CD8-positive, alpha-beta memory T cell (primary cell): ENCODE measurements around the gene LPP. TPM values are rescaled to one million over a fixed set of nuclear protein-coding genes. Genes with fewer than 3 reads are reported as not detected.

Source experiments
- CTCF ChIA-PET: fragments of 350-600 bp; sonication (Branson Sonifier 250); formaldehyde crosslinking; loops from one replicate; lab custom pipeline; 2021; ENCODE audit warnings: antibody characterized with exemption; lab: Charles Lee
- POLR2A ChIA-PET: fragments of 350-600 bp; sonication (Branson Sonifier 250); formaldehyde crosslinking; loops from one replicate; lab custom pipeline; 2021; ENCODE audit warnings: antibody characterized with exemption; lab: Charles Lee
- DNase-seq, 5 donors: peaks; one replicate each; pipeline versions ENCODE4 v3.0.0 to v3.0.0-alpha.2; 2020 to 2022; ENCODE audit warnings: mixed read lengths in 1 of 5
- H3K27ac ChIP-seq: one replicate; pipeline ENCODE4 v1.7.0; 2013; ENCODE audit warnings: low read depth, mild to moderate bottlenecking, low read length, moderate library complexity
- H3K27me3 ChIP-seq: 2 replicates; pipeline ENCODE4 v1.7.0; 2013; ENCODE audit warnings: low read length, mild to moderate bottlenecking; ENCODE audit not compliant: insufficient read depth, poor library complexity, severe bottlenecking
- H3K36me3 ChIP-seq: 2 replicates; pipeline ENCODE4 v1.7.0; 2013; ENCODE audit warnings: mild to moderate bottlenecking, low read length, moderate library complexity; ENCODE audit not compliant: insufficient read depth
- H3K4me1 ChIP-seq: 2 replicates; pipeline ENCODE4 v1.7.0; 2013; ENCODE audit warnings: mild to moderate bottlenecking, low read length, moderate library complexity; ENCODE audit not compliant: insufficient read depth
- H3K4me3 ChIP-seq: 2 replicates; pipeline ENCODE4 v1.7.0; 2013; ENCODE audit warnings: mild to moderate bottlenecking, low read length
- H3K9me3 ChIP-seq: 2 replicates; pipeline ENCODE4 v1.7.0; 2013; ENCODE audit warnings: mild to moderate bottlenecking, low read length
- H3K27ac Mint-ChIP-seq, 8 donors: one replicate each; pipeline ENCODE4 v1.8.0; 2020 to 2021; ENCODE audit warnings: mixed read lengths in 8 of 8, mild to moderate bottlenecking in 6 of 8, inconsistent platforms in 3 of 8, moderate library complexity in 3 of 8
- H3K27me3 Mint-ChIP-seq, 2 donors: one replicate each; pipeline ENCODE4 v1.8.0; 2020 to 2021; ENCODE audit warnings: mixed read lengths in 2 of 2, mild to moderate bottlenecking in 1 of 2, moderate library complexity in 1 of 2
- H3K36me3 Mint-ChIP-seq, 3 donors: one replicate each; pipeline ENCODE4 v1.8.0; 2020 to 2021; ENCODE audit warnings: mixed read lengths in 3 of 3, inconsistent platforms in 1 of 3, mild to moderate bottlenecking in 1 of 3
- H3K4me1 Mint-ChIP-seq, 3 donors: one replicate each; pipeline ENCODE4 v1.8.0; 2020 to 2021; ENCODE audit warnings: mixed read lengths in 3 of 3, inconsistent platforms in 1 of 3, mild to moderate bottlenecking in 1 of 3
- H3K4me3 Mint-ChIP-seq, 7 donors: one replicate each; pipeline ENCODE4 v1.8.0; 2020 to 2021; ENCODE audit warnings: mixed read lengths in 7 of 7, mild to moderate bottlenecking in 6 of 7, moderate library complexity in 4 of 7, inconsistent platforms in 2 of 7
- H3K9me3 Mint-ChIP-seq, 5 donors: one replicate each; pipeline ENCODE4 v1.8.0; 2020 to 2022; ENCODE audit warnings: mixed read lengths in 5 of 5, mild to moderate bottlenecking in 3 of 5, moderate library complexity in 2 of 5, inconsistent platforms in 1 of 5
- polyA plus RNA-seq: library from polyadenylated mRNA; unstranded; fragments of 300-500 nt; fragmentation: Illumina TruSeq; gene quantifications from one replicate; pipeline ENCODE4 v1.2.3, GENCODE V29; 2021
- total RNA-seq, 2 experiments: library from RNA; stranded (reverse); gene quantifications; one replicate each; pipeline ENCODE4 v1.2.3, GENCODE V29; 2021

LPP gene
- total and polyA plus RNA-seq, 3 experiments from 2014 or later, result 13.4 to 23.5 (median 18.0) TPM

- Mint-ChIP-seq H3K27ac (peak overlapping the region in 1 of 8 donors; percentile 84), H3K36me3 (peaks cover 0 to 34% (median 23%) of the 10 kb centered on the region in 3 donors), H3K27me3 (no peaks in the 10 kb centered on the region), H3K9me3 (no peaks in the 10 kb centered on the region), H3K4me3 (no peak overlapping the region), H3K4me1 (peaks cover 12 to 20% (median 12%) of the 10 kb centered on the region in 3 donors)
- DNase-seq, result no peak
- Histone ChIP-seq H3K27me3 (no peaks in the 10 kb centered on the region), H3K27ac (no peak overlapping the region), H3K9me3 (no peaks in the 10 kb centered on the region), H3K4me1 (no peaks in the 10 kb centered on the region), H3K36me3 (no peaks in the 10 kb centered on the region), H3K4me3 (no peak overlapping the region)
- CTCF ChIA-PET, result no interaction called here
- POLR2A ChIA-PET, result interaction anchor here (0.7 kb wide), 1 partner anchor 8 kb away, joined by 3 read pairs; no protein-coding TSS in a partner anchor
These were observed 55.8 kb downstream of the LPP start for GRCh38 chr3:188209740-188210139.

GRCh38 chr3:188211476-188211875 lies 57.5 kb downstream of the LPP start:
- Mint-ChIP-seq H3K27ac (no peak overlapping the region), H3K27me3 (no peaks in the 10 kb centered on the region), H3K36me3 (peaks cover 0 to 35% (median 23%) of the 10 kb centered on the region in 3 donors), H3K4me1 (peaks cover 13 to 16% (median 13%) of the 10 kb centered on the region in 3 donors), H3K9me3 (no peaks in the 10 kb centered on the region), H3K4me3 (no peak overlapping the region)
- H3K9me3 ChIP-seq, result no peaks in the 10 kb centered on the region
- POLR2A ChIA-PET, result no interaction called here
- no peaks in the 10 kb centered on the region for H3K36me3 ChIP-seq
- no peaks in the 10 kb centered on the region for H3K4me1 ChIP-seq
- DNase-seq, result no peak
- H3K27ac ChIP-seq, result no peak overlapping the region
- CTCF ChIA-PET, result no interaction called here
- no peak overlapping the region for H3K4me3 ChIP-seq
- H3K27me3 ChIP-seq, result no peaks in the 10 kb centered on the region

- Mint-ChIP-seq H3K27ac (no peak overlapping the region), H3K27me3 (no peaks in the 10 kb centered on the region), H3K9me3 (no peaks in the 10 kb centered on the region), H3K4me1 (peaks cover 17 to 20% (median 17%) of the 10 kb centered on the region in 3 donors), H3K36me3 (peaks cover 0 to 35% (median 24%) of the 10 kb centered on the region in 3 donors), H3K4me3 (no peak overlapping the region)
- POLR2A ChIA-PET, result no interaction called here
- no peaks in the 10 kb centered on the region for H3K9me3 ChIP-seq
- CTCF ChIA-PET, result no interaction called here
- DNase-seq, result no peak
- no peak overlapping the region for H3K4me3 ChIP-seq
- no peak overlapping the region for H3K27ac ChIP-seq
- H3K27me3 ChIP-seq, result no peaks in the 10 kb centered on the region
- no peaks in the 10 kb centered on the region for H3K4me1 ChIP-seq
- H3K36me3 ChIP-seq, result no peaks in the 10 kb centered on the region
These were observed 58.5 kb downstream of the LPP start for GRCh38 chr3:188212308-188212969.

- Histone ChIP-seq H3K4me1 (no peaks in the 10 kb centered on the region), H3K36me3 (no peaks in the 10 kb centered on the region), H3K4me3 (no peak overlapping the region), H3K27ac (no peak overlapping the region), H3K9me3 (no peaks in the 10 kb centered on the region), H3K27me3 (no peaks in the 10 kb centered on the region)
- Mint-ChIP-seq H3K4me3 (no peak overlapping the region), H3K27me3 (no peaks in the 10 kb centered on the region), H3K36me3 (peaks cover 0 to 27% (median 21%) of the 10 kb centered on the region in 3 donors), H3K4me1 (peaks cover 17 to 24% (median 22%) of the 10 kb centered on the region in 3 donors), H3K9me3 (no peaks in the 10 kb centered on the region), H3K27ac (no peak overlapping the region)
- CTCF ChIA-PET, result no interaction called here
- no peak for DNase-seq
- POLR2A ChIA-PET, result no interaction called here
These were observed 60.5 kb downstream of the LPP start for GRCh38 chr3:188214442-188214841.

GRCh38 chr3:188215129-188215528 lies 61.2 kb downstream of the LPP start:
- H3K27me3 Mint-ChIP-seq, result no peaks in the 10 kb centered on the region

GRCh38 chr3:188217011-188217463 lies 63.1 kb downstream of the LPP start:
- peaks cover 19 to 25% (median 20%) of the 10 kb centered on the region in 3 donors for H3K4me1 Mint-ChIP-seq
- H3K9me3 Mint-ChIP-seq, result no peaks in the 10 kb centered on the region
- H3K27me3 ChIP-seq, result no peaks in the 10 kb centered on the region
- no peak overlapping the region for H3K4me3 Mint-ChIP-seq
- H3K36me3 ChIP-seq, result no peaks in the 10 kb centered on the region
- H3K36me3 Mint-ChIP-seq, result peaks cover 5 to 17% (median 14%) of the 10 kb centered on the region in 3 donors
- ChIA-PET POLR2A (no interaction called here), CTCF (no interaction called here)
- no peaks in the 10 kb centered on the region for H3K27me3 Mint-ChIP-seq
- no peaks in the 10 kb centered on the region for H3K4me1 ChIP-seq
- peak overlapping the region in 5 of 8 donors; percentile 5 to 52 (median 35) for H3K27ac Mint-ChIP-seq
- H3K27ac ChIP-seq, result no peak overlapping the region
- H3K9me3 ChIP-seq, result no peaks in the 10 kb centered on the region
- H3K4me3 ChIP-seq, result no peak overlapping the region
- no peak for DNase-seq

More at GRCh38 chr3:188215129-188215528, 61.2 kb downstream of the LPP start:
- Mint-ChIP-seq H3K9me3 (no peaks in the 10 kb centered on the region), H3K36me3 (peaks cover 0 to 23% (median 22%) of the 10 kb centered on the region in 3 donors), H3K4me3 (no peak overlapping the region), H3K27ac (peak overlapping the region in 1 of 8 donors; percentile 3), H3K4me1 (peaks cover 17 to 29% (median 21%) of the 10 kb centered on the region in 3 donors)
- H3K9me3 ChIP-seq, result no peaks in the 10 kb centered on the region
- POLR2A ChIA-PET, result no interaction called here
- H3K27ac ChIP-seq, result no peak overlapping the region
- H3K4me1 ChIP-seq, result no peaks in the 10 kb centered on the region
- DNase-seq, result no peak
- CTCF ChIA-PET, result no interaction called here
- H3K36me3 ChIP-seq, result no peaks in the 10 kb centered on the region
- no peak overlapping the region for H3K4me3 ChIP-seq
- no peaks in the 10 kb centered on the region for H3K27me3 ChIP-seq

GRCh38 chr3:188217726-188218125 lies 63.8 kb downstream of the LPP start:
- H3K4me3 ChIP-seq, result no peak overlapping the region
- Mint-ChIP-seq H3K9me3 (no peaks in the 10 kb centered on the region), H3K27me3 (no peaks in the 10 kb centered on the region), H3K36me3 (peaks cover 5 to 17% (median 12%) of the 10 kb centered on the region in 3 donors), H3K4me1 (peaks cover 17 to 25% (median 24%) of the 10 kb centered on the region in 3 donors), H3K27ac (peak overlapping the region in 1 of 8 donors; percentile 43), H3K4me3 (no peak overlapping the region)
- ChIA-PET POLR2A (no interaction called here), CTCF (no interaction called here)
- no peak overlapping the region for H3K27ac ChIP-seq
- H3K9me3 ChIP-seq, result no peaks in the 10 kb centered on the region
- no peaks in the 10 kb centered on the region for H3K27me3 ChIP-seq
- DNase-seq, result no peak
- H3K36me3 ChIP-seq, result no peaks in the 10 kb centered on the region
- H3K4me1 ChIP-seq, result no peaks in the 10 kb centered on the region

- CTCF ChIA-PET, result no interaction called here
- Histone ChIP-seq H3K9me3 (no peaks in the 10 kb centered on the region), H3K27me3 (no peaks in the 10 kb centered on the region), H3K27ac (no peak overlapping the region), H3K4me1 (no peaks in the 10 kb centered on the region), H3K4me3 (no peak overlapping the region), H3K36me3 (no peaks in the 10 kb centered on the region)
- POLR2A ChIA-PET, result no interaction called here
- Mint-ChIP-seq H3K9me3 (no peaks in the 10 kb centered on the region), H3K4me1 (peaks cover 17 to 26% (median 25%) of the 10 kb centered on the region in 3 donors), H3K4me3 (no peak overlapping the region), H3K36me3 (peaks cover 5 to 15% (median 8%) of the 10 kb centered on the region in 3 donors), H3K27ac (no peak overlapping the region), H3K27me3 (no peaks in the 10 kb centered on the region)
- no peak for DNase-seq
These were observed 64.6 kb downstream of the LPP start for GRCh38 chr3:188218603-188219002.
